ENCODE data around the gene DZIP1.

DNA sequence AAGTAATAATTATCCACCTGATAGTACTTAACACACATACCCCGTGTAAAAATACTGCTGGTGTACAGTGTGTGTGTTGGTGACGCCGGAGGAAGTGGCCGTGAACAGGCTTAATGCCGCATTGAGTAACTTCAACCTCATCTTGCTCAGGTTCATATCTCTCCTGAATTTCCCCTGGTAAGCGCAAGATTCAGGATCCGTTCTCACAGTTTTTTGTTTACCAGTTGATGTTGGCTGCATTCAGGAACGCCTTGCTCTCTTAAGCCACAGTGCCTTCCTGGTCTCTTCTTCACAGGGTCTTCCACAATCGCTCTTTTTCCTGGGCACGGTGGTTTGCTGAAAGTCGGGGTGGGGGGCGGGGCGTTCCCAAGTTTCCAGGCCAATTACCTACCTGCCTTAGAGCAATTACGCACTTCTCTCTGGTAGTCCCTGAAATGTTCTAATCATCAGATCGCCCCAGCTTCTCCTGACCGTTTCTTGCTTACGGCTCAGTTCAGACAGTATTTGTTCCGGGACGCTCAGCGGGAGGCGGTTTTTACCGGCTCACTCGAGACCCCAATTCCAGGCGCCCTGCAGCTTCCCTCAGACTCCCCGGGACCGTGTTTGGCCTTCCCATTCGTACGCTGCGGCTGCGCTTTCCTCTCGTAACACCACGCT lies 31.7 kb upstream of the DZIP1 start:
- no peak for TF ChIP-seq POLR2A (IDR thresholded peaks at IDR 0.05; ENCODE audit: low read length)
- TF ChIP-seq GATA1 (IDR thresholded peaks at IDR 0.05; ENCODE audit: low read depth, low read length): no peak
